NCI-H2227 (cell line): ENCODE measurements around the gene GAMT.
A peak's percentile ranks its signal among the peaks of the same experiment; 100 is the strongest.

Experiments used
- DNase-seq: peaks from one replicate; lab custom pipeline; 2025; ENCODE audit not compliant: unreplicated experiment; lab: John Stamatoyannopoulos, UW

The GAMT gene

GRCh38 chr19:1418951-1419738 lies 17.8 kb upstream of the GAMT start:
- DNase-seq, result no peak

- DNase-seq, result no peak
These were observed 17.1 kb upstream of the GAMT start for GRCh38 chr19:1418496-1418775.

DNA sequence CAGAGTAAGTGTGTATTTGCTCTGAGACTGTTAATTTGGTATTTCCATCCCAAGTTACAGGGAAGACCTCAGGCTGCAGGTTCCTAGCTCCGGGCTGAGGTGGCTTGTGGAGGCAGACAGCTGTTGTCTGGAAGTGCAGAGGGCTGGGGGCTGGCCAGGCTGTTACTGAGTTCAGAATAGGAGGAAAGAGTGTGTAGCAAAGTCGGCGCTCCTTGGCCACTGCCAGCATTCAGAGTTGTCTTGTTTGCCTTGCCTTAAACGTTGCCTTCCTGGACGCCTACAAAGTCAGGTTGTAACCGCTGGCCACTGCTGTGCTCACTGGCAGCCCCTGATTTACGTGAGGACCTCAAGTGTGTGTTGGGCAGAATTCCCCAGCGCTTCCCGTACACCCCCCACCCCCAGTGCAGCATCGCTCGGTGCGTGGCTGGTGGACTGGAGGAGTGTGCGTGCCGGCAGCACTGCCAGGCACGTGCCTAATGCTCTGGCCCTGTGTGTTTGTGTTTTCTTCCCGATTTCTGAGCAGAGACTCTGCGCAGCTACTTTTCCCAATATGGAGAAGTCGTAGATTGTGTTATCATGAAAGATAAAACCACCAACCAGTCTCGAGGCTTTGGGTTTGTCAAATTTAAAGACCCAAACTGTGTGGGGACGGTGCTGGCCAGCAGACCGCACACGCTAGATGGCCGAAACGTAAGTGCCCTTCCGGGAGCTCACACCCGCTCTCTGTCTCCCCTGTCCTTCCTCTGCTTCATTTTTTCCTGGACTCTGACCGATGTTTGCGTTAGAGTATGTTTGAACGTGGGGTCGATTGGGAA lies 16.5 kb upstream of the GAMT start:
- DNase-seq, result no peak

GRCh38 chr19:1417145-1417544 lies 15.8 kb upstream of the GAMT start:
- DNase-seq, result no peak

GRCh38 chr19:1416014-1416841 lies 14.9 kb upstream of the GAMT start:
- DNase-seq, result no peak

DNA sequence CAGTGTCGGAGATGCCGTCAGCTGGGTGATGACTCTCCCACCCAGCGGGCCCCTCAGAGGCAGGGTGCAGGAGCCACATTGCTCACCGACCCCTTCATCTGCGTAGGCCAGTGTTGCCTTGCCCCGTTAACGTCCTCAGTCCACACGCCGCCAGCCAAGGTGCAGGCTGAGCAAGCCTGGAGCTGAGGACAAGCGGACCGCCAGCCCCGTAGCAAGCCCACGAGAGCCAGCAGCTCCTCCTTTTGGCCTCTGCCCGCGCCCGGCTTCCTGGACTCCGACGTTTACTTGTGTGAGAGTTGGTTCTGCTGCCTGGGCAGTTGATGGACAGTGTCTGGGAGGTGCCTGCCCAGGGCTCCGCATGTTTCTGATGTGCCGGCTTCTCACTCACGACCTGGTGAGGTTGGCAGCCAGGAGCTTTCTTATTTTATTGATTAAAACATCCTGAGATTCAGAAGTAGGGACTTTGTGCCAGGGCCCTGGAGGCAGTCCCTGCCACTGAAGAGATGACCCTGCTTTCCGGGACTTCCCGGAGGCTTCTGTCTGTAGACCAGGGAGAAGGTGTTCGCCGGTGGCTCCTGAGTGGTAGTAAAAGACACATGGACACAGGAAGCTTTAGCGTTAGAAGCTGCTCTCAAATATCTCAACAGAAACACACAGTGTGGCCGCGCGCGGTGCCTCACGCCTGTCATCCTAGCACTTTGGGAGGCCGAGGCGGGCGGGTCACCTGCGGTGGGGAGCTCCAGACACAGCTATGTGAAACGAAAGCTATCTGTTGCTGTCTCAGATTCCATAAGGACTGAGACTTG lies 11.9 kb upstream of the GAMT start:
- DNase-seq, result no peak

- no peak for DNase-seq
These were observed 11.1 kb upstream of the GAMT start for GRCh38 chr19:1412323-1412923.

DNA sequence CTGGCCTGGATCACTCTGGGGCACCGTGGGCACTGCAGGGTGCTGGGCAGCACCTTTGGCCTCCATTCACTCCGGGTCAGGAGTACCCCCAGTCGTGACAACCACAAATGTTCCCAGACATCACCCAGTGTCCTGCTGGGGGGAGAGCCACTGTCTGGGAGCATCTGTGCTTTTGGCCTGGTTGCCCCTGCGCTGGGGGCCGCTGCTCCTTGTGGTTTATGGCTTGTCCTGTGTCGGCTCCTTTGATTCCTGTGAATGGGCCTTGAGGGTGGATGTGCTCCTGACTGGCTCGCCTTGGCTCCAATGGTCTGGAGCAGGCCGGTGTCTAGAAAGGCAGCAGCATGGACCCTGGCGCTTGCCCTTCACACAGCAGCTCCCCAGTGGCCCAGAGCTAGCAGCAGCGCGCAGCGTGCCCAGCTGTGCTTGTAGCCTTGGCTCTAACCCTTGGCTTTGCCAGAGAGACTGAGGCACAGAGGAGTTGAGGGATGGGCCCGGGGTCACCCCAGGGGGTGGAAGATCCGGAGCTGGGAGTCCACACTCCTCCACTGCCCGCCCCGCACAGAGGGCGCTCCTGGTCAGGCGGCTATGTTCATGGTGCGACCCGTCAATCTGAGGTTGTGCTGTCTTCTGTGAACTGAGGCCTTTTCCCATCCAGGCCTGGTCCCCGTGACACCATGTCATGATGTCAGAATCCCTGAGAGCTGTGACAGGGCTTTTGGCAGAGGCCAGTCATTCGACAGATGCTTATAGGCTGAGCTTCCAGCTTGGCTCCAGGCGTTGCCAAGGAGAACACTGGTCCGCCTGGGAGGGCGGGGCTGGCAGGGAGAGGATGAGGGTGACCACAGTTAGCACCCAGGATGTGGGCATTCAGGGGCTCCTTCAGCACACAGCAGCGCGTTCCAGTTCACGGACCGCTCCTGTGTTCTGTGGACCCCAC lies 10.2 kb upstream of the GAMT start:
- no peak for DNase-seq

GRCh38 chr19:1410789-1411188 lies 9.4 kb upstream of the GAMT start:
- DNase-seq, result no peak

- DNase-seq, result no peak
These were observed 8.9 kb upstream of the GAMT start for GRCh38 chr19:1410136-1410786.

- no peak for DNase-seq
These were observed 8.1 kb upstream of the GAMT start for GRCh38 chr19:1409204-1410005.

DNA sequence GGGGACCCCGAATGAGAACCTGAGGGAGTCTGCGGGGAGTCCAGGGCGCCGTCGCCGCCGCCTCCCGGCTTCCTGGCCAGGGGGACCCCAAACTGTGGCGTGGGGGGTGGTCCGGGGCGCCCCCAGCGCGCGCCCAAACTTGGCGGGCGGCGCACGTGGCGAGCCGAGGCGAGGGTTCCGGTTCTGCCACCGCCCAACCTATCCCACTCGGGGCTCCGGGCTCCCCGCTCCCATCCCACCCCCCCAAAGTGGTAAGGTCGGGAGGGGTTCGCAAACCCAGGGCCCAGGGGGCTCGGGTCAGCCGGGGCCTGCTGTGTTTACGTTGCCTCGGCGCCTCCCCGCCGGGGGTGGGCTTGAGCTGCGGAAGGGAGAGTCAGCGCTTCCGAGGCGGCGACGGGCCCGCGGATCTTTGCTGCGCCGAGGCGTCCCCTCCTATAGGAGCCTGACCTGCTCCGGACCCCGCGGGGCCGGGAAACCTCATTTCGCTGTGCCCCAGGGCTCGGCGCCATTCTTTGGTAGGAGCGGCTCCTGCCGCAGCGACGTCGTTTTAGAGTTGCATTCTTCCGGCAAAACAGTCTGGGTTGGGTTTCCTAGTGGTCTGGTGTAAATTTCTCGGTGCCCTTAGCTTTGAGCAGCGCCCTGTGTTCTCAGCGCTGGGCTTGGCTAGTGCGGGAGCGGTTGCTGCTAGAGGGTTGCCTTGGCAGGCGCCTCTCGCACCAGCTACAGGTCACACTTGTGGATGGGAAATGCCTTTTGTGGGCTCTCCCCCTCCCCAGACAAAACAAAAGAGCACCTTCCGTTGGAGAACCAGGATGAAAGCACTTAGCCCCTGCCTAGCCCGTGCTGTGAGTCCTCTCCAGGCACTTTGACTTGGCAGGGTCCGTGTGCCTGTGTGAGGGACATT lies 7.2 kb upstream of the GAMT start:
- peak; percentile 53 for DNase-seq

DNA sequence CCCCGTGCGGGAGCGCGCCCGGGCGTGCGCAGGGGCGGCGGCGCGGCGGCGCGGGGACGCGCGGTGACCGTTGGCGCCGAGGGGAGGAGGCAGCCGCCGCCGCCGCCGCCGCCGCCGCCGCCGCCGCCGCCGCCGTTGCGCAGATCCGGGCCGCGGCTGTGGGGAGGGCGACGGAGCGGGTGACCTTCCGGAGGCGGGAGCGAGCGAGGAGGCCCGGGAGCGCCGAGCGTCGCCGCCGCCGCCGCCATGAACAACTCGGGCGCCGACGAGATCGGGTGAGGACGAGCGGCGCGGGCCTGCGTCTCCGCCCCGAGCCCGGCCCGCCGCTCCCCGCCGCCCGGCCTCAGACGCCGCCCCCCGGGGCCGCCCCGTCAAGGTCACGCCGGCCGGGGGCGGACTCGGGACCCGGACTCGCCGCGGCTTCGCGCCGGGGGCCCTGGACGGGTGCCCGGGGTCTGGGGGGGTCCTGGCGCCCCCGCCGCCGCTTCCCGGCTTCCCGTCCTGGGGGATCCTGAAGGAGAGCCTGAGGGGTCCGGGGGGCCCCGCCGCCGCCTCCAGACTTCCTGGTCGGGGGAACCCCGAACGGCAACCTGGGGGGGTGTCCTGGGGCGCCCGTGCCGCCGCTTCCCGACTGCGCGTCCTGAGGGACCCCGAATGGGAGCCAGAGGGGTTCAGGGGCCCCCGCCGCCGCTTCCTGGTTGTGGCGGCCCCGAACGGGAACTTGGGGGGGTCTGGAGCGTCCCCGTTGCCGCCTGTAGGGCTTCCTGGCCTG lies 6.4 kb upstream of the GAMT start, which contains the start of gene DAZAP1:
DAZAP1 (plus strand) TSS at position 59 of the 772 bp plus-strand sequence; CDS start at position 247, 188 bp downstream.
- DNase-seq, result peak; percentile 71

GRCh38 chr19:1406774-1407527 lies 5.6 kb upstream of the GAMT start:
- peak; percentile 98 for DNase-seq

DNA sequence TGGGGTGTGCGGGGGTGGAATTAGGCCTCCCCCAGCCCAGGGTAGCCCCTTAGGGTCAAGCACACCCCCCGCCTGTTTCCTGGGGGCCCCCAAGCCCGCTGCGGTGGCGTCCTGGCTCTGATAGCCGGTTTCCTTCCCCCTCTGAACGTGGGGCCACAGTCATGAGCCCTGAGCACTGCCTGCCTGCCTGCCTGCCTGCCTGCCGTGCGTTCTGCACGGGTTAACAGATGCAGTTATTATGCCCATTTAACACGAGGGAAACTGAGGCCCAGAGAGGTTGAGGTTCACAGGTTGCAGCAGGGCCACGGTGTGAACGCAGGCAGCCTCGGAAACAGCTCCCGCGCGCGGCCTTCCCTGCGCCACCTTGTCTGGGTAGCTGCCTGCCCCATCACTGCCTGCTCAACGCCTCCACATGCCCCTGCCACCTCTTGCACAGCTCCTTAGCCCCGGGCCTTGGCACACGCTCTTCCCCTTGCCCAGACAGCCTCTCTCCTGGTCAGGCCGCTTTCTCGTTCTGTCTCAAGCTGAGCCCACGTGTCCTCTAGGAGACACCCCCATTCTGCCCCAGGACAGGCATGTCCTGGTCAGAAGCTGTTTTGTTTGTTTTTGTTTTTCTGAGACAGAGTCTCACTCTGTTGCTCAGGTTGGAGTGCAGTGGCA lies 1.2 kb upstream of the GAMT start:
- DNase-seq, result no peak
